H9 (cell line): ENCODE data around the gene ADAMTS16. TPM values are rescaled to one million over a fixed set of nuclear protein-coding genes. Genes with fewer than 3 reads are reported as not detected.

ENCODE experiments used
- DNase-seq: peaks from one replicate; pipeline ENCODE4 v3.0.0-alpha.2; 2017
- H2AFZ ChIP-seq: one replicate; pipeline ENCODE4 v1.6.1; 2013; ENCODE audit warnings: mild to moderate bottlenecking, low read length, control low read depth, moderate library complexity
- H2AK5ac ChIP-seq: 2 replicates; pipeline ENCODE4 v1.6.1; 2013; ENCODE audit warnings: low read length, control low read depth, mixed read lengths; ENCODE audit not compliant: insufficient read length
- H2BK120ac ChIP-seq: one replicate; pipeline ENCODE4 v1.6.1; 2013; ENCODE audit warnings: low read depth, mild to moderate bottlenecking, low read length, control low read depth, inconsistent platforms; ENCODE audit not compliant: poor library complexity, severe bottlenecking
- H2BK12ac ChIP-seq: 2 replicates; pipeline ENCODE4 v1.6.1; 2013; ENCODE audit warnings: low read length, control low read depth, mixed read lengths, low read depth; ENCODE audit not compliant: insufficient read length
- H2BK15ac ChIP-seq: 2 replicates; pipeline ENCODE4 v1.6.1; 2013; ENCODE audit warnings: low read depth, low read length, control low read depth
- H2BK20ac ChIP-seq: one replicate; pipeline ENCODE4 v1.6.1; 2013; ENCODE audit warnings: low read depth, mild to moderate bottlenecking, low read length, control low read depth, inconsistent platforms; ENCODE audit not compliant: poor library complexity, severe bottlenecking
- H2BK5ac ChIP-seq: 2 replicates; pipeline ENCODE4 v1.6.1; 2013; ENCODE audit warnings: low read length, control low read depth, mixed read lengths; ENCODE audit not compliant: insufficient read length
- H3K14ac ChIP-seq: 2 replicates; pipeline ENCODE4 v1.6.1; 2013; ENCODE audit warnings: low read length, control low read depth; ENCODE audit not compliant: insufficient read depth
- H3K18ac ChIP-seq: 2 replicates; pipeline ENCODE4 v1.6.1; 2013; ENCODE audit warnings: low read depth, mild to moderate bottlenecking, mixed read lengths, low read length, control low read depth; ENCODE audit not compliant: insufficient read length
- H3K23ac ChIP-seq: 2 replicates; pipeline ENCODE4 v1.6.1; 2013; ENCODE audit warnings: low read length, control low read depth, mixed read lengths, low read depth; ENCODE audit not compliant: insufficient read length
- H3K23me2 ChIP-seq: 2 replicates; pipeline ENCODE4 v1.6.1; 2013; ENCODE audit warnings: low read depth, mild to moderate bottlenecking, mixed read lengths, low read length, control low read depth; ENCODE audit not compliant: insufficient read length, poor library complexity, severe bottlenecking
- H3K27ac ChIP-seq: 2 replicates; pipeline ENCODE4 v1.5.1; 2013; ENCODE audit warnings: low read length, control low read depth, mixed read lengths, low read depth; ENCODE audit not compliant: insufficient read length
- H3K27me3 ChIP-seq: 2 replicates; pipeline ENCODE4 v1.6.1; 2013; ENCODE audit warnings: low read length, control low read depth, inconsistent platforms; ENCODE audit not compliant: insufficient read depth
- H3K4ac ChIP-seq: 2 replicates; pipeline ENCODE4 v1.6.1; 2013; ENCODE audit warnings: low read depth, mild to moderate bottlenecking, control low read depth, inconsistent platforms, low read length, moderate library complexity
- H3K4me1 ChIP-seq: 2 replicates; pipeline ENCODE4 v1.6.1; 2013; ENCODE audit warnings: low read length, control low read depth, inconsistent platforms; ENCODE audit not compliant: insufficient read depth
- H3K4me2 ChIP-seq: 2 replicates; pipeline ENCODE4 v1.6.1; 2013; ENCODE audit warnings: low read length, control low read depth, mixed read lengths; ENCODE audit not compliant: insufficient read length, insufficient read depth
- H3K56ac ChIP-seq: 2 replicates; pipeline ENCODE4 v1.6.1; 2013; ENCODE audit warnings: low read depth, mild to moderate bottlenecking, mixed read lengths, low read length, control low read depth; ENCODE audit not compliant: insufficient read length
- H3K79me1 ChIP-seq: 2 replicates; pipeline ENCODE4 v1.6.1; 2013; ENCODE audit warnings: low read depth, mild to moderate bottlenecking, moderate library complexity, low read length, control low read depth, inconsistent platforms; ENCODE audit not compliant: insufficient read depth, poor library complexity, severe bottlenecking
- H3K79me2 ChIP-seq: 2 replicates; pipeline ENCODE4 v1.6.1; 2013; ENCODE audit warnings: low read length, control low read depth, inconsistent platforms; ENCODE audit not compliant: insufficient read depth
- H3K9ac ChIP-seq: 2 replicates; pipeline ENCODE4 v1.6.1; 2013; ENCODE audit warnings: low read length, control low read depth, mixed read lengths; ENCODE audit not compliant: insufficient read length; ENCODE audit errors: extremely low read depth
- H3K9me3 ChIP-seq: one replicate; pipeline ENCODE4 v1.6.1; 2013; ENCODE audit warnings: low read depth, low read length, inconsistent platforms; ENCODE audit not compliant: control insufficient read depth
- H3T11ph ChIP-seq: one replicate; pipeline ENCODE4 v1.6.1; 2013; ENCODE audit warnings: mild to moderate bottlenecking, low read length, control low read depth, inconsistent platforms
- H4K20me1 ChIP-seq: one replicate; pipeline ENCODE4 v1.6.1; 2013; ENCODE audit not compliant: control insufficient read depth, insufficient read length, insufficient read depth
- H4K5ac ChIP-seq: 2 replicates; pipeline ENCODE4 v1.6.1; 2013; ENCODE audit warnings: low read depth, mild to moderate bottlenecking, mixed read lengths, low read length, control low read depth; ENCODE audit not compliant: insufficient read length
- H4K8ac ChIP-seq: replicated peaks from 2 replicates; pipeline ENCODE4 v1.6.1; 2013; ENCODE audit warnings: low read length, control low read depth, mixed read lengths, low read depth; ENCODE audit not compliant: insufficient read length
- H4K91ac ChIP-seq: 2 replicates; pipeline ENCODE4 v1.6.1; 2013; ENCODE audit warnings: low read depth, mild to moderate bottlenecking, moderate library complexity, mixed read lengths, low read length, control low read depth; ENCODE audit not compliant: insufficient read length
- H3K27ac Mint-ChIP-seq, 3 experiments: 2 replicates in 2 of 3; 3 replicates in 1 of 3; pipeline ENCODE4 v1.8.0; 2020 to 2021; ENCODE audit warnings: mixed read lengths in 3 of 3, mild to moderate bottlenecking in 1 of 3, moderate library complexity in 1 of 3
- H3K27me3 Mint-ChIP-seq: 2 replicates; pipeline ENCODE4 v1.8.0; 2021; ENCODE audit warnings: low read depth, mild to moderate bottlenecking, moderate library complexity, mixed read lengths
- H3K36me3 Mint-ChIP-seq, 3 experiments: 2 replicates in 2 of 3; 3 replicates in 1 of 3; pipeline ENCODE4 v1.8.0; 2020 to 2021; ENCODE audit warnings: low read depth in 3 of 3, mixed read lengths in 3 of 3; ENCODE audit not compliant: insufficient read depth in 1 of 3
- H3K4me1 Mint-ChIP-seq, 2 experiments: 2 replicates each; pipeline ENCODE4 v1.8.0; 2020; ENCODE audit warnings: mixed read lengths in 2 of 2
- H3K4me3 Mint-ChIP-seq, 2 experiments: 2 replicates in 1 of 2; 3 replicates in 1 of 2; pipeline ENCODE4 v1.8.0; 2020 to 2021; ENCODE audit warnings: mild to moderate bottlenecking in 2 of 2, mixed read lengths in 2 of 2, moderate library complexity in 1 of 2
- H3K9me3 Mint-ChIP-seq, 2 experiments: 2 replicates in 1 of 2; 3 replicates in 1 of 2; pipeline ENCODE4 v1.8.0; 2020; ENCODE audit warnings: mild to moderate bottlenecking in 2 of 2, mixed read lengths in 2 of 2, moderate library complexity in 1 of 2
- CTCF ChIP-seq: fragments of 200-600 bp; sonication (generic); conservative IDR thresholded peaks from 3 replicates; pipeline ENCODE4 v1.8.0; 2021; ENCODE audit warnings: antibody characterized with exemption, mild to moderate bottlenecking
- WGBS: extraction: QIAGEN DNeasy Blood & Tissue Kit; methylation state at CpG from one replicate; pipeline ENCODE4 v1.1.7; 2013; ENCODE audit warnings: missing lambda C conversion rate, low lambda C conversion rate, mixed read lengths; ENCODE audit not compliant: insufficient read length; ENCODE audit errors: extremely low coverage; 5-methylcytosine and 5-hydroxymethylcytosine counted together
- total RNA-seq: library from RNA; stranded (reverse); gene quantifications from 2 replicates; pipeline ENCODE4 v1.2.1, GENCODE V29; 2021

ADAMTS16 gene
- total RNA-seq, 1 experiment from 2014 or later: 4.5 TPM

DNA sequence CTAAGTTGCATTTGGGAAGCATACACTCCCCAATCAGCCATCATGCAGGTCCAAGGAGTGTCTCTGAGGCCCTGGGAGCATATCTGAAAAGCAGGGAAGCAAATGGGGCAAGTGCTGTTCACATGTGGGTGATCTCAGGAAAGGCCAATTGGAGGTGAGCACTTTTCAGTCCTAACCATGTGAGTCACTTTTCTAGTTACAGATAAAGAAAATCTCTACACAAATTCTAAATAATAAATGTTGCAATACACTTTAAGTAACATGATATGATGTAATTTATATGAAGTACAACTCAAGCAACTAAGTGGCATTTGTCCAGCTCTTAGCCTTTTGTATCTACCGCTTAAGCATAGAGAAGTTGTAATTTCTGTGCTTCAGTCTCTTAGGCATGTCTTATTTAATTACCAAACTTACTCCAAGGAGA lies 18.4 kb downstream of the ADAMTS16 start:
- no peaks in the 10 kb centered on the region for H3K79me2 ChIP-seq
- no peak overlapping the region for H3K4me3 Mint-ChIP-seq
- TF ChIP-seq CTCF: no peak

More for the DNA sequence above, 18.4 kb downstream of the ADAMTS16 start:
- H3K79me1 ChIP-seq: no peaks in the 10 kb centered on the region
- no peak overlapping the region for H3K18ac ChIP-seq
- H3K14ac ChIP-seq: no peak overlapping the region
- no peak overlapping the region for H3K27ac ChIP-seq
- peaks cover 3% of the 10 kb centered on the region; the same call in 1 of the 2 replicates for H3K4me1 ChIP-seq
- H3T11ph ChIP-seq: no peak overlapping the region
- no peaks in the 10 kb centered on the region for H4K20me1 ChIP-seq
- H3K36me3 Mint-ChIP-seq: no peaks in the 10 kb centered on the region
- no peak overlapping the region for H2BK15ac ChIP-seq
- H2BK120ac ChIP-seq: no peak overlapping the region
- no peak overlapping the region for H4K5ac ChIP-seq
- no peaks in the 10 kb centered on the region for H3K9me3 ChIP-seq
- no peak overlapping the region for H2AFZ ChIP-seq
- no peak overlapping the region for H2BK5ac ChIP-seq
- no peaks in the 10 kb centered on the region; a peak in 1 of 4 replicates for H3K4me1 Mint-ChIP-seq
- no peak overlapping the region for H3K9ac ChIP-seq
- no peak overlapping the region for H2BK20ac ChIP-seq
- no peak overlapping the region for H4K91ac ChIP-seq
- no peak overlapping the region for H3K27ac Mint-ChIP-seq
- no peak overlapping the region for H2AK5ac ChIP-seq
- no CpG with 5 or more reads among the region's 1 CpG for WGBS
- no peaks in the 10 kb centered on the region; the same call in 1 of the 2 replicates for H3K27me3 Mint-ChIP-seq
- H4K8ac ChIP-seq: no peak overlapping the region
- no peak overlapping the region for H3K23ac ChIP-seq
- no peaks in the 10 kb centered on the region for H3K23me2 ChIP-seq
- H2BK12ac ChIP-seq: no peak overlapping the region
- H3K4me2 ChIP-seq: no peak overlapping the region
- no peak for DNase-seq
- H3K9me3 Mint-ChIP-seq: no peaks in the 10 kb centered on the region
- no peak overlapping the region for H3K4ac ChIP-seq
- no peak overlapping the region for H3K56ac ChIP-seq
- H3K27me3 ChIP-seq: no peaks in the 10 kb centered on the region
